Right forelimb (tissue), 1 donor: ENCODE data around the gene MRPL43.
A peak's percentile ranks its signal among the peaks of the same experiment; 100 is the strongest.
"Not testable (repeated sequence)": the region's sequence is repeated elsewhere in the genome, so short reads cannot be mapped to it uniquely, and the experiment has no call there.

ENCODE experiments used
- DNase-seq: peaks from one replicate; pipeline ENCODE4 v3.0.0-alpha.2; 2018

MRPL43 gene

GRCh38 chr10:100986952-100987684, at the start of gene MRPL43, which contains the start of gene TWNK:
Gene MRPL43, minus strand, starts transcription at chr10:100987497. Its CDS starts 54 bp downstream, at chr10:100987443.
Gene TWNK, plus strand, starts transcription at chr10:100987543. Its CDS starts 668 bp downstream, at chr10:100988211.
- DNase-seq: peak; percentile 92

- DNase-seq: no peak
Observed at GRCh38 chr10:101036726-101037125, 49.4 kb upstream of the MRPL43 start.

GRCh38 chr10:101035916-101036702, 48.8 kb upstream of the MRPL43 start:
- DNase-seq: no peak

- DNase-seq: no peak
Observed at GRCh38 chr10:101035314-101035713, 48.0 kb upstream of the MRPL43 start.

- DNase-seq: not testable (repeated sequence)
Observed at GRCh38 chr10:101034404-101034803, 47.1 kb upstream of the MRPL43 start.

GRCh38 chr10:101033276-101033675, 46.0 kb upstream of the MRPL43 start:
- DNase-seq: no peak

- peak; percentile 80 for DNase-seq
Observed at GRCh38 chr10:101032637-101033224, 45.4 kb upstream of the MRPL43 start.

GRCh38 chr10:101031796-101032636, 44.7 kb upstream of the MRPL43 start:
- DNase-seq: peak; percentile 84

GRCh38 chr10:101031128-101031795, 44.0 kb upstream of the MRPL43 start, which contains the start of the genes PDZD7 and SFXN3:
Gene PDZD7, minus strand, starts transcription at chr10:101031129. Its CDS starts 910 bp downstream, at chr10:101030219.
Gene SFXN3, plus strand, starts transcription at chr10:101031234. Its CDS starts 3,461 bp downstream, at chr10:101034695.
- peak; percentile 96 for DNase-seq

GRCh38 chr10:101030496-101031127, 43.3 kb upstream of the MRPL43 start:
- no peak for DNase-seq

- DNase-seq: no peak
Observed at GRCh38 chr10:101029520-101030295, 42.4 kb upstream of the MRPL43 start.

GRCh38 chr10:101028446-101029337, 41.4 kb upstream of the MRPL43 start:
- no peak for DNase-seq

- DNase-seq: no peak
Observed at GRCh38 chr10:101027106-101027720, 39.9 kb upstream of the MRPL43 start.

GRCh38 chr10:101022967-101023705, 35.8 kb upstream of the MRPL43 start:
- no peak for DNase-seq

- DNase-seq: no peak
Observed at GRCh38 chr10:101021692-101022251, 34.5 kb upstream of the MRPL43 start.

- no peak for DNase-seq
Observed at GRCh38 chr10:101021239-101021638, 33.9 kb upstream of the MRPL43 start.

- no peak for DNase-seq
Observed at GRCh38 chr10:101020427-101021075, 33.3 kb upstream of the MRPL43 start.

GRCh38 chr10:101019440-101019703, 32.1 kb upstream of the MRPL43 start:
- no peak for DNase-seq
